ENCODE measurements around the gene CHTOP.

DNA sequence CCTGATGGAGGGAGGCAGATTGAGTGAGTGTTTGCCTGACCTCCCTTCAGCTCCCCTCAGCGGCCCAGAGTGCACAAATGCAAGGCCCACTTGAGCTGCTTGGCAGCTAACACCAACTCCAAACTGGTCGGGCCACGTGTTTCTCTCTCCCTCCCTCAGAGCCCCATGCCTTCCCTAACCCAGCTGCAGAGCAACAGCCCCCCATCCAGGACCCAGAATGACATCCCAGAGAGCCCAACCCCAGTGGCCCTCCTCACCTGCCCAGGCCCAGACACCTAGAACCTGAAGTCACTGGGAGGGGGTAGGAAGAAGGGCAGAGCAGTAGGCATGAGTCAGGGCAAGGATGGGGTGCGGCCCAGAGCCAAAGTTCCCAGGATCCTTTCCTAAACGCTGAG is 17.0 kb upstream of the CHTOP start:
- TF ChIP-seq, protein P1, sequence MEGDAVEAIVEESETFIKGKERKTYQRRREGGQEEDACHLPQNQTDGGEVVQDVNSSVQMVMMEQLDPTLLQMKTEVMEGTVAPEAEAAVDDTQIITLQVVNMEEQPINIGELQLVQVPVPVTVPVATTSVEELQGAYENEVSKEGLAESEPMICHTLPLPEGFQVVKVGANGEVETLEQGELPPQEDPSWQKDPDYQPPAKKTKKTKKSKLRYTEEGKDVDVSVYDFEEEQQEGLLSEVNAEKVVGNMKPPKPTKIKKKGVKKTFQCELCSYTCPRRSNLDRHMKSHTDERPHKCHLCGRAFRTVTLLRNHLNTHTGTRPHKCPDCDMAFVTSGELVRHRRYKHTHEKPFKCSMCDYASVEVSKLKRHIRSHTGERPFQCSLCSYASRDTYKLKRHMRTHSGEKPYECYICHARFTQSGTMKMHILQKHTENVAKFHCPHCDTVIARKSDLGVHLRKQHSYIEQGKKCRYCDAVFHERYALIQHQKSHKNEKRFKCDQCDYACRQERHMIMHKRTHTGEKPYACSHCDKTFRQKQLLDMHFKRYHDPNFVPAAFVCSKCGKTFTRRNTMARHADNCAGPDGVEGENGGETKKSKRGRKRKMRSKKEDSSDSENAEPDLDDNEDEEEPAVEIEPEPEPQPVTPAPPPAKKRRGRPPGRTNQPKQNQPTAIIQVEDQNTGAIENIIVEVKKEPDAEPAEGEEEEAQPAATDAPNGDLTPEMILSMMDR (IDR thresholded peaks at IDR 0.05) = no peak
- TF ChIP-seq POLR2A (IDR thresholded peaks at IDR 0.05) = no peak

Measured in heart left ventricle (tissue), 13 donors.